ENCODE measurements around the gene YIF1B. TPM values are rescaled to one million over a fixed set of nuclear protein-coding genes. Genes with fewer than 3 reads are reported as not detected.

YIF1B gene
- total RNA-seq, 4 donors from 2014 or later, result 24.0 to 42.8 (median 27.3) TPM

GRCh38 chr19:38307076-38307475, 8.7 kb downstream of the YIF1B start:
- peaks cover 10 to 43% (median 10%) of the 10 kb centered on the region in 3 donors for H3K36me3 ChIP-seq
- no peak overlapping the region for H3K4me3 ChIP-seq
- no peak overlapping the region for H3K27ac ChIP-seq
- WGBS, 2 donors, result 86 to 100% methylated on average over 1 of the region's 4 CpGs
- TF ChIP-seq POLR2A (IDR thresholded peaks at IDR 0.05) (no peak), CTCF (IDR thresholded peaks at IDR 0.05) (no peak)
- no peak for DNase-seq
- peaks cover 0 to 33% (median 5%) of the 10 kb centered on the region in 3 donors for H3K4me1 ChIP-seq
- no peaks in the 10 kb centered on the region for H3K9me3 ChIP-seq
- intact Hi-C loops (cut with DNase I), result no loop called here
- no peaks in the 10 kb centered on the region for H3K27me3 ChIP-seq

GRCh38 chr19:38306236-38306635, 9.5 kb downstream of the YIF1B start:
- H3K9me3 ChIP-seq, result no peaks in the 10 kb centered on the region
- H3K4me3 ChIP-seq, result no peak overlapping the region
- H3K27me3 ChIP-seq, result no peaks in the 10 kb centered on the region
- TF ChIP-seq POLR2A (IDR thresholded peaks at IDR 0.05) (no peak), CTCF (IDR thresholded peaks at IDR 0.05) (no peak)
- WGBS, 2 donors, result 81 to 86% methylated on average over 3 of the region's 3 CpGs
- DNase-seq, result no peak
- H3K4me1 ChIP-seq, result peaks cover 2 to 41% (median 5%) of the 10 kb centered on the region in 3 donors
- H3K36me3 ChIP-seq, result peaks cover 10 to 43% (median 10%) of the 10 kb centered on the region in 3 donors
- intact Hi-C loops (cut with DNase I), result no loop called here
- no peak overlapping the region for H3K27ac ChIP-seq

DNA sequence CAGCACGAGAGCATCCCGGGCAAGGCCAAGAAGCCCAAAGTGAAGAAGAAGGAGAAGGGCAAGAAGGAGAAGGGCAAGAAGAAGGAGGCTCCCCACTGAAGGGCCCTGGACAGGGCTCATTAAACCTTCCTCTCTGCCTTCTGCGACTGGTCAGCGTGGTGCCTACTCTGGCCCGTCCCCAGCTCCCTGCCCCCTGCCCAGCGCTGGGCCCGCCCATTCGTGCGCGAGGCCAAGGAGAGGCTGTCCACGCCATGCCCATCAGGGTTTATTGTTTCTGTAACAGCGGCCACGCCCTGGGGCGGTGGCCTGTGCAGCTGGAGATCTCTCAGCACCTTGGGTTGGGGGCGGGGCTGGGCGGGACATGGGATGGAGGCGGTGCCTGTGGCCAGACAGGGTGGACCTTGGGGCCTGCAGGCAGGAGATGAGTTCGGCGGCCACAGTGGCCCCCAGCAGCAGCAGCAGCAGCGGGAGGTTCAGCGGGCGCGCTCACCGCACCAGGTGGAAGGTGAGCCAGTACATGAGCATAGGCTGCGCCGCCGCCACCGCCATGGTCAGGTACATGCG, 10.8 kb downstream of the YIF1B start:
- H3K4me3 ChIP-seq, result peak overlapping the region; percentile 50 to 67 (median 58)
- peaks cover 5 to 53% (median 5%) of the 10 kb centered on the region in 3 donors for H3K4me1 ChIP-seq
- H3K9me3 ChIP-seq, result no peaks in the 10 kb centered on the region
- no peak for TF ChIP-seq CTCF (IDR thresholded peaks at IDR 0.05)
- TF ChIP-seq POLR2A (IDR thresholded peaks at IDR 0.05), result peak in 3 of 4 donors; percentile 21 to 74 (median 53)
- H3K36me3 ChIP-seq, result peaks cover 10 to 43% (median 10%) of the 10 kb centered on the region in 3 donors
- no peaks in the 10 kb centered on the region for H3K27me3 ChIP-seq
- no peak for DNase-seq
- peak overlapping the region; percentile 92 to 98 (median 96) for H3K27ac ChIP-seq
- 18 to 50% methylated on average over 3 to 19 of the region's 29 CpGs for WGBS, 2 donors
- intact Hi-C loops (cut with DNase I), result no loop called here

DNA sequence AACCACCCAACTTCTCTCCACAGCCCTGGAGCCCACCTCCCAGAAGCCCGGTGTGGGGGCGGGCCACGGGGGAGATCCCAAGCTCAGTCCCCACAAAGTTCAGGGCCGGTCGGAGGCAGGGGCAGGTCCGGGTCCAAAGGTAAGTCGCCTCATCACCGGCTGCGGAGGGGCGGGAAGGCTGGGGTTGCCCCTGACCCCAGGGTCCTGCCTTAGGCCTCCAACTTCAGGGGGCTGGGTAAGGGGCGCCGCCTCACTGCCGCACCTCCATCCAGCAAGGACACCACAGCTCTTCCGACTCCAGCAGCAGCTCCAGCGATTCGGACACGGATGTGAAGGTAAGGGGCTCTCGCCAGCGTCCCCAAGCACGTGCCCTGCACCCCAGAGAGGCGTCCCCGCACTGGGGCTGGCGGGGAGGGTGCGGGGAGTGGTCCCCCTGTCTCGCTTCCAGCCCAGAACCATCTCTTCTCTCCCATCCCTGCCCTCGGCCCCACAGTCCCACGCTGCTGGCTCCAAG, 11.3 kb downstream of the YIF1B start:
- peaks cover 10 to 40% (median 10%) of the 10 kb centered on the region in 3 donors for H3K36me3 ChIP-seq
- H3K27ac ChIP-seq, result peak overlapping the region; percentile 92 to 98 (median 96)
- intact Hi-C loops (cut with DNase I), result no loop called here
- no peaks in the 10 kb centered on the region for H3K9me3 ChIP-seq
- H3K27me3 ChIP-seq, result no peaks in the 10 kb centered on the region
- 18 to 55% methylated on average over 2 to 12 of the region's 27 CpGs for WGBS, 2 donors
- DNase-seq, result no peak
- peak overlapping the region; percentile 50 to 67 (median 58) for H3K4me3 ChIP-seq
- TF ChIP-seq POLR2A (IDR thresholded peaks at IDR 0.05) (no peak), CTCF (IDR thresholded peaks at IDR 0.05) (no peak)
- peaks cover 5 to 59% (median 7%) of the 10 kb centered on the region in 3 donors for H3K4me1 ChIP-seq

- intact Hi-C loops (cut with DNase I), result no loop called here
- Histone ChIP-seq H3K27ac (peak within 1 kb of the TSS; percentile 92 to 98 (median 96)), H3K4me1 (peaks cover 11 to 65% (median 13%) of the 10 kb centered on the region in 3 donors), H3K27me3 (no peaks in the 10 kb centered on the region), H3K36me3 (peaks cover 10 to 33% (median 10%) of the 10 kb centered on the region in 3 donors), H3K4me3 (peak within 1 kb of the TSS; percentile 50 to 67 (median 58)), H3K9me3 (no peaks in the 10 kb centered on the region)
- DNase-seq, result no peak
- TF ChIP-seq POLR2A (IDR thresholded peaks at IDR 0.05), result peak in 3 of 4 donors; percentile 25 to 74 (median 35)
- TF ChIP-seq CTCF (IDR thresholded peaks at IDR 0.05), result no peak
- WGBS, 2 donors, result 38 to 43% methylated on average over 8 to 20 of the region's 28 CpGs
Measured at GRCh38 chr19:38303517-38304351, 12.0 kb downstream of the YIF1B start, which contains the start of gene C19orf33. C19orf33 (plus strand) TSS chr19:38304251; CDS start chr19:38304262, 11 bp downstream.

All from esophagus squamous epithelium (tissue), 5 donors.